Peyer's patch (tissue), 4 donors: ENCODE measurements around the gene MYH7.

Source experiments
- POLR2A ChIP-seq, 2 donors: fragments of 450-650 bp; IDR thresholded peaks; one replicate each; pipeline ENCODE4 v1.5.1; 2017; ENCODE audit warnings: antibody characterized with exemption in 2 of 2, mild to moderate bottlenecking in 2 of 2, moderate library complexity in 2 of 2
- TF ChIP-seq, protein P1 (sequence below), 6 experiments: fragments of 450-650 bp in 4 of 6; fragments of 200-600 bp in 2 of 6; sonication (generic) in 1 of 6; IDR thresholded peaks; one replicate each; pipeline ENCODE4 v1.5.1; 2017 to 2019; ENCODE audit warnings: antibody characterized with exemption in 6 of 6, mild to moderate bottlenecking in 3 of 6, moderate library complexity in 1 of 6

DNA sequence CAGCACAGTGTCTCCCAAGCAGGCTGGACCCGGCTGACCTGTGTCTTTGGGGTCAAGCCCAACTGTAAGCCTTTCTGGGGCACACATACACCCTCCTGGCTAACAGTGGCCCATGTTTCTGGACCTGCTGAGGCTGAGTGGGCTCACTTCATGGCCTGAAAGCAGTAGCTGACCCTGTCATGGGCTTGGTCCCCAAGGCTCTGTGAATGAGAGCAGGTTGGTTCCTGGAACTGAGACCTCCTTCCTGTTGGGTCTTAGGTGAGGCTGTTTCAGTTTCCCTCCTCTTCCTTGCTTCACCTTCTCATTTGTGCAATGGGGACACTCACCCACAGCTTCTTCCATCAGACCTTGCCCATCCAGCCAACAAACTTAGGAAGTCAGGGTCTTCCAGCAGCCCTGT, 63.6 kb downstream of the MYH7 start:
- no peak for TF ChIP-seq POLR2A (IDR thresholded peaks at IDR 0.05)
- TF ChIP-seq, protein P1, sequence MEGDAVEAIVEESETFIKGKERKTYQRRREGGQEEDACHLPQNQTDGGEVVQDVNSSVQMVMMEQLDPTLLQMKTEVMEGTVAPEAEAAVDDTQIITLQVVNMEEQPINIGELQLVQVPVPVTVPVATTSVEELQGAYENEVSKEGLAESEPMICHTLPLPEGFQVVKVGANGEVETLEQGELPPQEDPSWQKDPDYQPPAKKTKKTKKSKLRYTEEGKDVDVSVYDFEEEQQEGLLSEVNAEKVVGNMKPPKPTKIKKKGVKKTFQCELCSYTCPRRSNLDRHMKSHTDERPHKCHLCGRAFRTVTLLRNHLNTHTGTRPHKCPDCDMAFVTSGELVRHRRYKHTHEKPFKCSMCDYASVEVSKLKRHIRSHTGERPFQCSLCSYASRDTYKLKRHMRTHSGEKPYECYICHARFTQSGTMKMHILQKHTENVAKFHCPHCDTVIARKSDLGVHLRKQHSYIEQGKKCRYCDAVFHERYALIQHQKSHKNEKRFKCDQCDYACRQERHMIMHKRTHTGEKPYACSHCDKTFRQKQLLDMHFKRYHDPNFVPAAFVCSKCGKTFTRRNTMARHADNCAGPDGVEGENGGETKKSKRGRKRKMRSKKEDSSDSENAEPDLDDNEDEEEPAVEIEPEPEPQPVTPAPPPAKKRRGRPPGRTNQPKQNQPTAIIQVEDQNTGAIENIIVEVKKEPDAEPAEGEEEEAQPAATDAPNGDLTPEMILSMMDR (IDR thresholded peaks at IDR 0.05): no peak
